Fibroblast of lung (primary cell): ENCODE results near the gene YKT6.
A peak's percentile ranks its signal among the peaks of the same experiment; 100 is the strongest.

ENCODE experiments used
- EZH2 ChIP-seq: IDR thresholded peaks from 2 replicates; pipeline ENCODE4 v1.5.1; 2012; ENCODE audit warnings: low read length, control low read depth, mild to moderate bottlenecking; ENCODE audit errors: missing control alignments
- TF ChIP-seq, protein P1 (sequence below), 2 donors: IDR thresholded peaks in 1 of 2; conservative IDR thresholded peaks in 1 of 2; 1 replicate in 1 of 2; 2 replicates in 1 of 2; pipeline ENCODE4 v1.5.1; 2011 to 2012; ENCODE audit warnings: low read length in 2 of 2, control low read depth in 1 of 2, inconsistent platforms in 1 of 2, low read depth in 1 of 2, mild to moderate bottlenecking in 1 of 2

DNA sequence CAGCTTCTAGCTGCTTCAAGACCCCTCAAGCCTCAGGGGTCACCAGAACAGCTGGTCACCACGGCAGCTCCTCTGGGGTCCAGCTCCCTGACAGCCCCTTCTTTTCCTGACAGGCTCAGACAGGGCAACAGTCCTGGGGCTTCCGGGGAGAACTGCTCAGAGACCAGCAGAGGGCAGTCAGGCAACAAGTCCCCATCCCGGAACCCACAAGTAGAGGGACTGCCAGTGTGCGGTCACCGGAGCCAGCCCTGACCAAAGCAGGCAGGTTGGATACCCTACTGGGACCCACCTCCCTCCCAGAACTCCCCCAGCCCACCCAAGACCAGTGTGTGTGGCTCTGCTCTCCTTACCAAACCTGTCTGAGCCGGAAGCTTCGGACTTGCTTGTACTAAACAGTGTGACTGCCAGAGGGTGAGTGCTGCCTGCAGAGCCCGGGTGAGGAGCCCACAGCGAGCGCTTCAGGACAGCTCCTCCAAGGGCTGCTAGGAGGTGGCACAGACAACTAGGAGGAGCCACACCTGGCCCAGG lies 40.3 kb downstream of the YKT6 start:
- TF ChIP-seq, protein P1, sequence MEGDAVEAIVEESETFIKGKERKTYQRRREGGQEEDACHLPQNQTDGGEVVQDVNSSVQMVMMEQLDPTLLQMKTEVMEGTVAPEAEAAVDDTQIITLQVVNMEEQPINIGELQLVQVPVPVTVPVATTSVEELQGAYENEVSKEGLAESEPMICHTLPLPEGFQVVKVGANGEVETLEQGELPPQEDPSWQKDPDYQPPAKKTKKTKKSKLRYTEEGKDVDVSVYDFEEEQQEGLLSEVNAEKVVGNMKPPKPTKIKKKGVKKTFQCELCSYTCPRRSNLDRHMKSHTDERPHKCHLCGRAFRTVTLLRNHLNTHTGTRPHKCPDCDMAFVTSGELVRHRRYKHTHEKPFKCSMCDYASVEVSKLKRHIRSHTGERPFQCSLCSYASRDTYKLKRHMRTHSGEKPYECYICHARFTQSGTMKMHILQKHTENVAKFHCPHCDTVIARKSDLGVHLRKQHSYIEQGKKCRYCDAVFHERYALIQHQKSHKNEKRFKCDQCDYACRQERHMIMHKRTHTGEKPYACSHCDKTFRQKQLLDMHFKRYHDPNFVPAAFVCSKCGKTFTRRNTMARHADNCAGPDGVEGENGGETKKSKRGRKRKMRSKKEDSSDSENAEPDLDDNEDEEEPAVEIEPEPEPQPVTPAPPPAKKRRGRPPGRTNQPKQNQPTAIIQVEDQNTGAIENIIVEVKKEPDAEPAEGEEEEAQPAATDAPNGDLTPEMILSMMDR (conservative IDR thresholded peaks at IDR 0.05 in 1 of 2, IDR thresholded peaks at IDR 0.05 in 1 of 2; ENCODE audit: low read depth in 1 of 2, low read length in 2 of 2): peak; percentile 87 to 92
- TF ChIP-seq EZH2: no peak
